DND-41 (cell line): Measurements from ENCODE around the gene NIT1.
A peak's percentile ranks its signal among the peaks of the same experiment; 100 is the strongest.

Source experiments
- ATAC-seq: fragments of 200-7000 bp; cut with Tn5 transposase; 3 replicates; pipeline ENCODE4 v1.9.1; 2021; ENCODE audit warnings: low read depth; ENCODE audit not compliant: insufficient read depth
- DNase-seq: peaks from one replicate; pipeline ENCODE4 v3.0.0-alpha.2; 2020
- H2AFZ ChIP-seq: 2 replicates; pipeline ENCODE4 v1.6.0; 2012; ENCODE audit warnings: low read depth, low read length
- H3K27ac ChIP-seq: 2 replicates; pipeline ENCODE4 v1.5.1; 2012; ENCODE audit warnings: low read length, inconsistent platforms
- H3K27me3 ChIP-seq: fragments of 200-600 bp; sonication (generic); 2 replicates; pipeline ENCODE4 v1.6.0; 2012; ENCODE audit warnings: low read length, mild to moderate bottlenecking, inconsistent platforms; ENCODE audit not compliant: insufficient read depth, poor library complexity
- H3K36me3 ChIP-seq: 2 replicates; pipeline ENCODE4 v1.5.1; 2012; ENCODE audit warnings: low read length, inconsistent platforms; ENCODE audit not compliant: insufficient read depth
- H3K4me1 ChIP-seq: 2 replicates; pipeline ENCODE4 v1.5.1; 2012; ENCODE audit warnings: mild to moderate bottlenecking, low read length; ENCODE audit not compliant: insufficient read depth
- H3K4me2 ChIP-seq: 2 replicates; pipeline ENCODE4 v1.6.0; 2012; ENCODE audit warnings: mild to moderate bottlenecking, moderate library complexity, low read length, inconsistent platforms; ENCODE audit not compliant: insufficient read depth
- H3K4me3 ChIP-seq, 2 experiments: fragments of 200-600 bp in 1 of 2; shearing (Covaris generic) in 1 of 2; 2 replicates each; pipeline ENCODE4 v1.5.1; 2012 to 2016; ENCODE audit warnings: inconsistent platforms in 2 of 2, low read length in 2 of 2, mild to moderate bottlenecking in 2 of 2, low read depth in 1 of 2, moderate library complexity in 1 of 2
- H3K79me2 ChIP-seq: 2 replicates; pipeline ENCODE4 v1.6.0; 2012; ENCODE audit warnings: low read length, inconsistent platforms; ENCODE audit not compliant: insufficient read depth
- H3K9ac ChIP-seq: 2 replicates; pipeline ENCODE4 v1.6.0; 2012; ENCODE audit warnings: low read depth, mild to moderate bottlenecking, inconsistent platforms, low read length, moderate library complexity
- H3K9me3 ChIP-seq: 2 replicates; pipeline ENCODE4 v1.5.1; 2012; ENCODE audit warnings: low read length, moderate library complexity, mild to moderate bottlenecking, inconsistent platforms; ENCODE audit not compliant: insufficient read depth, severe bottlenecking
- H4K20me1 ChIP-seq: 2 replicates; pipeline ENCODE4 v1.6.0; 2012; ENCODE audit warnings: low read length; ENCODE audit not compliant: insufficient read depth
- CTCF ChIP-seq: IDR thresholded peaks from 2 replicates; pipeline ENCODE4 v1.5.1; 2012; ENCODE audit warnings: borderline replicate concordance, low read length, moderate library complexity, mild to moderate bottlenecking; ENCODE audit not compliant: poor library complexity, severe bottlenecking; ENCODE audit errors: extremely low read depth
- EZH2 ChIP-seq: IDR thresholded peaks from 3 replicates; pipeline ENCODE4 v1.6.1; 2012; ENCODE audit warnings: borderline replicate concordance, low read depth, mild to moderate bottlenecking, moderate library complexity, low read length, inconsistent platforms; ENCODE audit not compliant: severe bottlenecking

Gene NIT1

GRCh38 chr1:161153682-161154337 is 35.9 kb downstream of the NIT1 start, which contains the start of gene UFC1:
Gene UFC1, plus strand, starts transcription at chr1:161153978. Its CDS starts 20 bp downstream, at chr1:161153998.
- H4K20me1 ChIP-seq = no peaks in the 10 kb centered on the region
- ATAC-seq (peak; percentile 97), DNase-seq (peak; percentile 88)
- H3K36me3 ChIP-seq = peaks cover 19% of the 10 kb centered on the region
- H3K27ac ChIP-seq = peak within 1 kb of the TSS; percentile 100
- peak within 1 kb of the TSS; percentile 99 for H2AFZ ChIP-seq
- H3K4me1 ChIP-seq = peaks cover 35% of the 10 kb centered on the region
- TF ChIP-seq CTCF (no peak), EZH2 (no peak)
- H3K4me2 ChIP-seq = peak within 1 kb of the TSS; percentile 75
- H3K9me3 ChIP-seq = no peaks in the 10 kb centered on the region
- no peaks in the 10 kb centered on the region for H3K27me3 ChIP-seq
- peak within 1 kb of the TSS; percentile 84 for H3K9ac ChIP-seq
- H3K4me3 ChIP-seq = peak within 1 kb of the TSS; percentile 80 to 82
- H3K79me2 ChIP-seq = peaks cover 23% of the 10 kb centered on the region

- no peaks in the 10 kb centered on the region for H4K20me1 ChIP-seq
- TF ChIP-seq EZH2 (no peak), CTCF (peak; percentile 13)
- H3K4me3 ChIP-seq = no peak overlapping the region
- no peak for DNase-seq
- peaks cover 63% of the 10 kb centered on the region for H3K4me1 ChIP-seq
- H3K27ac ChIP-seq = no peak overlapping the region
- no peak for ATAC-seq
- H3K9ac ChIP-seq = no peak overlapping the region
- H2AFZ ChIP-seq = no peak overlapping the region
- no peaks in the 10 kb centered on the region for H3K9me3 ChIP-seq
- peaks cover 46% of the 10 kb centered on the region for H3K36me3 ChIP-seq
- peaks cover 40% of the 10 kb centered on the region for H3K79me2 ChIP-seq
- no peak overlapping the region for H3K4me2 ChIP-seq
- no peaks in the 10 kb centered on the region for H3K27me3 ChIP-seq
These were observed 40.0 kb downstream of the NIT1 start for GRCh38 chr1:161157867-161158266.

GRCh38 chr1:161158316-161159010 is 40.6 kb downstream of the NIT1 start:
- DNase-seq (no peak), ATAC-seq (no peak)
- H3K9ac ChIP-seq = peak overlapping the region; percentile 87
- no peaks in the 10 kb centered on the region for H3K9me3 ChIP-seq
- H3K4me1 ChIP-seq = peaks cover 62% of the 10 kb centered on the region
- H3K36me3 ChIP-seq = peaks cover 52% of the 10 kb centered on the region
- H2AFZ ChIP-seq = peak overlapping the region; percentile 95; the same call in 1 of the 2 replicates
- H3K27me3 ChIP-seq = no peaks in the 10 kb centered on the region
- peaks cover 40% of the 10 kb centered on the region for H3K79me2 ChIP-seq
- TF ChIP-seq CTCF = no peak
- no peak for TF ChIP-seq EZH2
- H4K20me1 ChIP-seq = no peaks in the 10 kb centered on the region
- H3K4me3 ChIP-seq = peak overlapping the region in 1 of 2 experiments; percentile 79; a peak in 2 of 4 replicates
- peak overlapping the region; percentile 88 for H3K4me2 ChIP-seq
- peak overlapping the region; percentile 79 for H3K27ac ChIP-seq
